Endothelial cell of umbilical vein (primary cell): ENCODE data around the gene AKAP6. TPM values are rescaled to one million over a fixed set of nuclear protein-coding genes. Genes with fewer than 3 reads are reported as not detected.

Source experiments
- BruUV-seq: library from RNA; stranded (reverse); fragments of 400-500 nt; replicated peaks from 2 replicates; lab custom pipeline; 2021; lab: Mats Ljungman, UMichigan
- CTCF ChIA-PET: fragments of 300-600, 350-600 bp; sonication (Branson Sonifier 250); formaldehyde crosslinking; loops from one replicate; lab custom pipeline; 2021; ENCODE audit warnings: antibody characterized with exemption, inconsistent platforms; lab: Charles Lee
- POLR2A ChIA-PET: fragments of 300-600, 350-600 bp; sonication (Branson Sonifier 250); formaldehyde crosslinking; loops from one replicate; lab custom pipeline; 2021; ENCODE audit warnings: antibody characterized with exemption, inconsistent platforms; lab: Charles Lee
- DNase-seq: peaks from one replicate; pipeline ENCODE4 v3.0.0-alpha.2; 2011; ENCODE audit warnings: low read depth, low spot score
- FAIRE-seq: peaks from 2 replicates; lab custom pipeline; 2011; peaks lifted over from hg19 to GRCh38; lab: Jason Lieb, UNC
- H2AFZ ChIP-seq: 2 replicates; pipeline ENCODE4 v1.6.0; 2012; ENCODE audit warnings: low read depth, low read length, control low read depth, inconsistent platforms
- H3K27ac ChIP-seq: 2 replicates; pipeline ENCODE4 v1.5.1; 2011; ENCODE audit warnings: low read depth, mild to moderate bottlenecking, control low read depth, low read length, moderate library complexity; ENCODE audit not compliant: insufficient read depth
- H3K27me3 ChIP-seq, 2 experiments: 2 replicates each; pipeline versions ENCODE4 v1.6.0 to v1.6.1; 2011; ENCODE audit warnings: low read length in 2 of 2, mixed read lengths in 1 of 2; ENCODE audit not compliant: control insufficient read depth in 2 of 2, insufficient read depth in 2 of 2
- H3K36me3 ChIP-seq, 2 experiments: 2 replicates in 1 of 2; 3 replicates in 1 of 2; pipeline ENCODE4 v1.5.1; 2011; ENCODE audit warnings: low read length in 2 of 2, mild to moderate bottlenecking in 1 of 2, moderate library complexity in 1 of 2; ENCODE audit not compliant: control insufficient read depth in 2 of 2, insufficient read depth in 2 of 2; ENCODE audit errors: extremely low read depth in 1 of 2
- H3K4me1 ChIP-seq: 3 replicates; pipeline ENCODE4 v1.5.1; 2011; ENCODE audit warnings: mild to moderate bottlenecking, low read length; ENCODE audit not compliant: control insufficient read depth, insufficient read depth; ENCODE audit errors: extremely low read depth
- H3K4me2 ChIP-seq: 2 replicates; pipeline ENCODE4 v1.6.1; 2011; ENCODE audit warnings: low read length, control low read depth, mixed read lengths; ENCODE audit not compliant: insufficient read depth
- H3K4me3 ChIP-seq, 3 experiments: fragments of 200-600 bp in 1 of 3; sonication (generic), shearing (Covaris generic) in 1 of 3; replicated peaks in 1 of 3; 2 replicates each; pipeline ENCODE4 v1.5.1; 2011 to 2016; ENCODE audit warnings: control low read depth in 3 of 3, low read length in 3 of 3, mild to moderate bottlenecking in 2 of 3, inconsistent platforms in 1 of 3, low read depth in 1 of 3, moderate library complexity in 1 of 3; ENCODE audit not compliant: insufficient read depth in 1 of 3
- H3K79me2 ChIP-seq: 2 replicates; pipeline ENCODE4 v1.6.0; 2012; ENCODE audit warnings: low read length, inconsistent platforms; ENCODE audit not compliant: control insufficient read depth, insufficient read depth
- H3K9ac ChIP-seq: replicated peaks from 2 replicates; pipeline ENCODE3; 2011; ENCODE audit warnings: low read length, control low read depth; ENCODE audit not compliant: insufficient read depth; ENCODE audit errors: extremely low read depth
- H3K9me1 ChIP-seq: replicated peaks from 3 replicates; pipeline ENCODE4 v1.6.0; 2011; ENCODE audit warnings: mild to moderate bottlenecking, low read length; ENCODE audit not compliant: control insufficient read depth, insufficient read depth; ENCODE audit errors: extremely low read depth
- H3K9me3 ChIP-seq: replicated peaks from 2 replicates; pipeline ENCODE4 v1.5.1; 2012; ENCODE audit warnings: low read length, inconsistent platforms; ENCODE audit not compliant: control insufficient read depth, insufficient read depth
- H4K20me1 ChIP-seq: replicated peaks from 2 replicates; pipeline ENCODE3; 2011; ENCODE audit warnings: mild to moderate bottlenecking, low read length; ENCODE audit not compliant: control insufficient read depth, insufficient read depth; ENCODE audit errors: extremely low read depth
- CTCF ChIP-seq, 2 donors: IDR thresholded peaks; 1 replicate in 1 of 2; 2 replicates in 1 of 2; pipeline ENCODE4 v1.5.1; 2011; ENCODE audit warnings: low read length in 2 of 2, mild to moderate bottlenecking in 2 of 2, moderate library complexity in 2 of 2, control low read depth in 1 of 2, inconsistent platforms in 1 of 2, low read depth in 1 of 2; ENCODE audit not compliant: insufficient read depth in 1 of 2; ENCODE audit errors: extremely low read depth in 1 of 2
- EZH2 ChIP-seq: IDR thresholded peaks from 2 replicates; pipeline ENCODE4 v1.6.1; 2012; ENCODE audit warnings: borderline replicate concordance, low read depth, mild to moderate bottlenecking, moderate library complexity, low read length, inconsistent platforms; ENCODE audit not compliant: severe bottlenecking
- FOS ChIP-seq: IDR thresholded peaks from 2 replicates; pipeline ENCODE4 v1.6.1; 2011; ENCODE audit warnings: mild to moderate bottlenecking, low read length, moderate library complexity, borderline replicate concordance; ENCODE audit not compliant: insufficient read depth
- GATA2 ChIP-seq: IDR thresholded peaks from 2 replicates; pipeline ENCODE4 v1.7.0; 2011; ENCODE audit warnings: low read depth, mild to moderate bottlenecking, moderate library complexity, mixed read lengths, low read length; ENCODE audit not compliant: insufficient read length, insufficient read depth
- JUN ChIP-seq: IDR thresholded peaks from 2 replicates; pipeline ENCODE4 v1.6.1; 2011; ENCODE audit warnings: borderline replicate concordance, low read depth; ENCODE audit not compliant: insufficient read length, insufficient read depth
- MAX ChIP-seq: IDR thresholded peaks from 2 replicates; pipeline ENCODE4 v1.6.1; 2011; ENCODE audit not compliant: insufficient read depth, insufficient read length
- MYC ChIP-seq: IDR thresholded peaks from one replicate; pipeline ENCODE4 v1.6.1; 2011; ENCODE audit warnings: mild to moderate bottlenecking, low read depth, low read length
- POLR2A ChIP-seq: IDR thresholded peaks from 2 replicates; pipeline ENCODE4 v1.6.1; 2012; ENCODE audit warnings: low read depth, mild to moderate bottlenecking, control low read depth, low read length
- POLR2AphosphoS5 ChIP-seq: IDR thresholded peaks from 2 replicates; pipeline ENCODE4 v1.6.1; 2012; ENCODE audit warnings: low read depth, mild to moderate bottlenecking, control low read depth, low read length, moderate library complexity; ENCODE audit not compliant: insufficient read depth
- dilution Hi-C: fragments of 300-500 bp; cut with MboI; formaldehyde crosslinking; loops from one replicate; pipeline ENCODE4 v1.15.0; 2019; ENCODE audit warnings: low sequenced_read_pairs; ENCODE audit not compliant: extremely low pct_ligation_motif_present
- intact Hi-C: fragments of 100-400 bp; cut with micrococcal nuclease; formaldehyde crosslinking; loops from one replicate; pipeline ENCODE4 v1.10.0; 2022
- polyA plus RNA-seq, 4 experiments: library from polyadenylated mRNA; depleted of rRNA in 3 of 4; stranded (reverse) in 3 of 4; unstranded in 1 of 4; fragments of >200 nt; gene quantifications; 2 replicates each; pipeline versions ENCODE4 v1.2.1 to v1.2.3, GENCODE V29; 2011 to 2012; ENCODE audit warnings: missing spikeins in 1 of 4
- total RNA-seq: library from RNA; stranded (reverse); gene quantifications from 2 replicates; pipeline ENCODE4 v1.2.3, GENCODE V29; 2021

AKAP6 gene
- total and polyA plus RNA-seq, 2 donors (not counting 3 experiments of a cell fraction or from before 2014, with no cell fraction given), result 0.03 to 0.49 TPM

- Histone ChIP-seq H3K4me1 (no peaks in the 10 kb centered on the region), H3K36me3 (no peaks in the 10 kb centered on the region), H3K79me2 (no peaks in the 10 kb centered on the region), H3K9me1 (no peaks in the 10 kb centered on the region), H3K27ac (no peak overlapping the region), H2AFZ (no peak overlapping the region), H3K9me3 (no peaks in the 10 kb centered on the region), H3K4me3 (no peak overlapping the region), H3K9ac (no peak overlapping the region), H3K27me3 (no peaks in the 10 kb centered on the region), H4K20me1 (no peaks in the 10 kb centered on the region), H3K4me2 (no peak overlapping the region)
- ChIA-PET CTCF (no interaction called here), POLR2A (no interaction called here)
- DNase-seq, result no peak
- intact Hi-C loops (no loop called here), dilution Hi-C loops (no loop called here)
- BruUV-seq, result no TSS peak
- TF ChIP-seq POLR2AphosphoS5, result no peak
- no peak for TF ChIP-seq JUN
- no peak for TF ChIP-seq FOS
- no peak for TF ChIP-seq EZH2
- TF ChIP-seq GATA2, result no peak
- TF ChIP-seq MYC, result no peak
- TF ChIP-seq POLR2A, result no peak
- no peak for TF ChIP-seq MAX
- no peak for TF ChIP-seq CTCF (IDR thresholded peaks at IDR 0.05; ENCODE audit: extremely low read depth in 1 of 2, insufficient read depth in 1 of 2, low read depth in 1 of 2, low read length in 2 of 2)
- FAIRE-seq, result no peak
Observed at GRCh38 chr14:32621585-32621984, 292.5 kb downstream of the AKAP6 start.
